Activated T-cell treated with anti-CD3 and anti-CD28 coated beads for 1 hour (primary cell): Measurements from ENCODE around the gene SNX1.
"Not testable (repeated sequence)": the region's sequence is repeated elsewhere in the genome, so short reads cannot be mapped to it uniquely, and the experiment has no call there.

Source experiments
- DNase-seq: peaks from one replicate; pipeline ENCODE4 v3.0.0-alpha.2; 2020; ENCODE audit warnings: low read depth

SNX1 gene

GRCh38 chr15:64072812-64073211, 23.0 kb upstream of the SNX1 start:
- DNase-seq = no peak

- DNase-seq = not testable (repeated sequence)
Measured at GRCh38 chr15:64073496-64073895, 22.3 kb upstream of the SNX1 start.

GRCh38 chr15:64082757-64083156, 13.0 kb upstream of the SNX1 start:
- no peak for DNase-seq

GRCh38 chr15:64089543-64090280, 6.1 kb upstream of the SNX1 start:
- DNase-seq = no peak

GRCh38 chr15:64090527-64090926, 5.3 kb upstream of the SNX1 start:
- no peak for DNase-seq

GRCh38 chr15:64092075-64092820, 3.5 kb upstream of the SNX1 start:
- no peak for DNase-seq

- peak; percentile 12 for DNase-seq
Measured at GRCh38 chr15:64092864-64093626, 2.7 kb upstream of the SNX1 start.

GRCh38 chr15:64093627-64094417, 2.0 kb upstream of the SNX1 start, which contains the start of gene CIAO2A:
Gene CIAO2A, minus strand, starts transcription at chr15:64093838. Its CDS starts 70 bp downstream, at chr15:64093768.
- peak; percentile 79 for DNase-seq

- no peak for DNase-seq
Measured at GRCh38 chr15:64095431-64095794, 369 bp upstream of the SNX1 start.

- no peak for DNase-seq
Measured at GRCh38 chr15:64096668-64097384, 1.0 kb downstream of the SNX1 start.

- DNase-seq = no peak
Measured at GRCh38 chr15:64099379-64099778, 3.6 kb downstream of the SNX1 start.

- DNase-seq = no peak
Measured at GRCh38 chr15:64100958-64101357, 5.2 kb downstream of the SNX1 start.

GRCh38 chr15:64102497-64102896, 6.7 kb downstream of the SNX1 start:
- no peak for DNase-seq

GRCh38 chr15:64105113-64105704, 9.4 kb downstream of the SNX1 start:
- no peak for DNase-seq

GRCh38 chr15:64107337-64107736, 11.6 kb downstream of the SNX1 start:
- no peak for DNase-seq

- DNase-seq = not testable (repeated sequence)
Measured at GRCh38 chr15:64110108-64110701, 14.4 kb downstream of the SNX1 start.

GRCh38 chr15:64110950-64111678, 15.3 kb downstream of the SNX1 start:
- DNase-seq = no peak

GRCh38 chr15:64111679-64112050, 15.9 kb downstream of the SNX1 start:
- DNase-seq = no peak

GRCh38 chr15:64112073-64112772, 16.4 kb downstream of the SNX1 start:
- no peak for DNase-seq
